Activated T-cell treated with anti-CD3 and anti-CD28 coated beads for 1 hour (primary cell): Measurements from ENCODE around the gene ZNF488.

ENCODE experiments used
- DNase-seq: peaks from one replicate; pipeline ENCODE4 v3.0.0-alpha.2; 2020; ENCODE audit warnings: low read depth

ZNF488 gene

GRCh38 chr10:47348661-47349470, 35.2 kb downstream of the ZNF488 start:
- no peak for DNase-seq

- no peak for DNase-seq
Measured at GRCh38 chr10:47348138-47348651, 35.9 kb downstream of the ZNF488 start, which contains the start of gene RBP3. TSS of gene RBP3 (plus strand) at chr10:47348363. CDS start at chr10:47348485, 122 bp downstream.

GRCh38 chr10:47347303-47347675, 36.8 kb downstream of the ZNF488 start:
- DNase-seq = no peak

GRCh38 chr10:47346581-47347302, 37.4 kb downstream of the ZNF488 start:
- DNase-seq = no peak

- DNase-seq = no peak
Measured at GRCh38 chr10:47344996-47345870, 38.9 kb downstream of the ZNF488 start.

GRCh38 chr10:47340608-47341170, 43.4 kb downstream of the ZNF488 start:
- peak; percentile 62 for DNase-seq

GRCh38 chr10:47339759-47340607, 44.1 kb downstream of the ZNF488 start:
- no peak for DNase-seq

- no peak for DNase-seq
Measured at GRCh38 chr10:47339186-47339735, 44.8 kb downstream of the ZNF488 start.

- DNase-seq = no peak
Measured at GRCh38 chr10:47337310-47337709, 46.8 kb downstream of the ZNF488 start.

GRCh38 chr10:47336387-47337134, 47.5 kb downstream of the ZNF488 start:
- DNase-seq = no peak

- no peak for DNase-seq
Measured at GRCh38 chr10:47335906-47336305, 48.2 kb downstream of the ZNF488 start.

GRCh38 chr10:47334466-47335295, 49.4 kb downstream of the ZNF488 start:
- no peak for DNase-seq

- no peak for DNase-seq
Measured at GRCh38 chr10:47333532-47333931, 50.6 kb downstream of the ZNF488 start.

- no peak for DNase-seq
Measured at GRCh38 chr10:47332946-47333345, 51.1 kb downstream of the ZNF488 start.

- DNase-seq = no peak
Measured at GRCh38 chr10:47332371-47332770, 51.7 kb downstream of the ZNF488 start.

GRCh38 chr10:47331954-47332353, 52.1 kb downstream of the ZNF488 start:
- no peak for DNase-seq

GRCh38 chr10:47331491-47331890, 52.6 kb downstream of the ZNF488 start:
- DNase-seq = no peak

GRCh38 chr10:47330804-47331203, 53.3 kb downstream of the ZNF488 start:
- DNase-seq = no peak

GRCh38 chr10:47330366-47330765, 53.7 kb downstream of the ZNF488 start:
- no peak for DNase-seq
